CD14-positive monocyte (primary cell): ENCODE measurements around the gene ZSCAN12. TPM values are rescaled to one million over a fixed set of nuclear protein-coding genes. Genes with fewer than 3 reads are reported as not detected.
A peak's percentile ranks its signal among the peaks of the same experiment; 100 is the strongest.
"Not testable (repeated sequence)": the region's sequence is repeated elsewhere in the genome, so short reads cannot be mapped to it uniquely, and the experiment has no call there.

Source experiments
- DNase-seq, 3 donors: peaks; one replicate each; pipeline ENCODE4 v3.0.0-alpha.2; 2011 to 2022
- H2AFZ ChIP-seq: 2 replicates; pipeline ENCODE4 v1.6.0; 2012; ENCODE audit warnings: mild to moderate bottlenecking, low read depth, low read length, inconsistent platforms; ENCODE audit not compliant: insufficient read depth, poor library complexity, severe bottlenecking
- H3K27ac ChIP-seq, 2 donors: 1 replicate in 1 of 2; 2 replicates in 1 of 2; pipeline ENCODE4 v1.5.1; 2012 to 2013; ENCODE audit warnings: low read length in 2 of 2, control low read depth in 1 of 2, inconsistent platforms in 1 of 2, low read depth in 1 of 2, mild to moderate bottlenecking in 1 of 2
- H3K27me3 ChIP-seq, 2 donors: one replicate each; pipeline versions ENCODE4 v1.6.0 to v1.6.1; 2011 to 2013; ENCODE audit warnings: low read length in 2 of 2; ENCODE audit not compliant: control insufficient read depth in 2 of 2, insufficient read depth in 2 of 2
- H3K36me3 ChIP-seq, 2 donors: replicated peaks in 1 of 2; 1 replicate in 1 of 2; 2 replicates in 1 of 2; pipeline versions ENCODE4 v1.5.1 to v1.6.1; 2012 to 2013; ENCODE audit warnings: low read length in 2 of 2, control low read depth in 1 of 2, inconsistent platforms in 1 of 2, mild to moderate bottlenecking in 1 of 2; ENCODE audit not compliant: insufficient read depth in 2 of 2, control insufficient read depth in 1 of 2
- H3K4me1 ChIP-seq, 2 donors: 1 replicate in 1 of 2; 2 replicates in 1 of 2; pipeline versions ENCODE4 v1.5.1 to v1.6.1; 2012 to 2013; ENCODE audit warnings: low read length in 2 of 2, control low read depth in 1 of 2, inconsistent platforms in 1 of 2, mild to moderate bottlenecking in 1 of 2, moderate library complexity in 1 of 2; ENCODE audit not compliant: insufficient read depth in 2 of 2, control insufficient read depth in 1 of 2
- H3K4me2 ChIP-seq: replicated peaks from 2 replicates; pipeline ENCODE3; 2012; ENCODE audit warnings: low read length, moderate library complexity, mild to moderate bottlenecking; ENCODE audit not compliant: poor library complexity, severe bottlenecking; ENCODE audit errors: extremely low read depth
- H3K4me3 ChIP-seq, 3 experiments: fragments of 200-600 bp in 1 of 3; sonication (generic) in 1 of 3; replicated peaks in 1 of 3; 1 replicate in 2 of 3; 2 replicates in 1 of 3; pipeline ENCODE4 v1.5.1; 2011 to 2013; ENCODE audit warnings: low read length in 3 of 3, mild to moderate bottlenecking in 3 of 3, control low read depth in 2 of 3, low read depth in 2 of 3, inconsistent platforms in 1 of 3, moderate library complexity in 1 of 3
- H3K79me2 ChIP-seq: 2 replicates; pipeline ENCODE4 v1.6.0; 2012; ENCODE audit warnings: mild to moderate bottlenecking, control low read depth, inconsistent platforms, low read length, moderate library complexity; ENCODE audit not compliant: insufficient read depth
- H3K9ac ChIP-seq: 2 replicates; pipeline ENCODE4 v1.6.0; 2017; ENCODE audit warnings: low read length, mild to moderate bottlenecking; ENCODE audit not compliant: insufficient read depth, poor library complexity, severe bottlenecking
- H3K9me3 ChIP-seq, 2 donors: replicated peaks in 1 of 2; 1 replicate in 1 of 2; 2 replicates in 1 of 2; pipeline versions ENCODE4 v1.5.1 to v1.6.1; 2012 to 2013; ENCODE audit warnings: low read length in 2 of 2, control low read depth in 1 of 2; ENCODE audit not compliant: control insufficient read depth in 1 of 2, insufficient read depth in 1 of 2
- H4K20me1 ChIP-seq: 2 replicates; pipeline ENCODE4 v1.6.0; 2012; ENCODE audit warnings: mild to moderate bottlenecking, low read length, control low read depth, moderate library complexity; ENCODE audit not compliant: insufficient read depth
- H3K27ac Mint-ChIP-seq, 7 donors: one replicate each; pipeline ENCODE4 v1.8.0; 2020; ENCODE audit warnings: mild to moderate bottlenecking in 7 of 7, mixed read lengths in 7 of 7, moderate library complexity in 6 of 7, inconsistent platforms in 2 of 7
- H3K27me3 Mint-ChIP-seq, 3 donors: one replicate each; pipeline ENCODE4 v1.8.0; 2021 to 2022; ENCODE audit warnings: low read depth in 3 of 3, mild to moderate bottlenecking in 3 of 3, mixed read lengths in 3 of 3, moderate library complexity in 3 of 3, inconsistent platforms in 1 of 3
- H3K36me3 Mint-ChIP-seq, 2 donors: one replicate each; pipeline ENCODE4 v1.8.0; 2020; ENCODE audit warnings: mixed read lengths in 2 of 2, inconsistent platforms in 1 of 2, mild to moderate bottlenecking in 1 of 2
- H3K4me1 Mint-ChIP-seq: one replicate; pipeline ENCODE4 v1.8.0; 2020; ENCODE audit warnings: mild to moderate bottlenecking, mixed read lengths
- H3K4me3 Mint-ChIP-seq, 2 donors: one replicate each; pipeline ENCODE4 v1.8.0; 2020; ENCODE audit warnings: mild to moderate bottlenecking in 2 of 2, mixed read lengths in 2 of 2, moderate library complexity in 1 of 2
- H3K9me3 Mint-ChIP-seq, 7 donors: one replicate each; pipeline ENCODE4 v1.8.0; 2020 to 2022; ENCODE audit warnings: mixed read lengths in 7 of 7, mild to moderate bottlenecking in 6 of 7, moderate library complexity in 6 of 7, inconsistent platforms in 2 of 7
- WGBS: methylation state at CpG from one replicate; pipeline ENCODE4 v1.1.5; 2013; ENCODE audit warnings: missing lambda C conversion rate; ENCODE audit not compliant: insufficient coverage; 5-methylcytosine and 5-hydroxymethylcytosine counted together
- intact Hi-C, 2 donors: fragments of 100-400 bp; cut with micrococcal nuclease; formaldehyde crosslinking; loops; one replicate each; pipeline versions ENCODE4 v1.15.0 to v1.15.1; 2023
- polyA minus RNA-seq: library from RNA; depleted of rRNA, polyadenylated mRNA; stranded (reverse); fragments of >200 nt; gene quantifications from 2 replicates; pipeline ENCODE4 v1.2.3, GENCODE V29; 2012
- polyA plus RNA-seq, 3 donors: library from polyadenylated mRNA; depleted of rRNA in 1 of 3; unstranded in 2 of 3; stranded (reverse) in 1 of 3; fragments of 300-500 nt in 2 of 3; fragments of >200 nt in 1 of 3; fragmentation: Illumina TruSeq in 2 of 3; gene quantifications; 1 replicate in 2 of 3; 2 replicates in 1 of 3; pipeline ENCODE4 v1.2.3, GENCODE V29; 2012 to 2021
- total RNA-seq, 12 experiments: library from RNA in 1 of 12; stranded (reverse) in 1 of 12; fragments of 120-200 nt in 1 of 12; gene quantifications; one replicate each; pipeline ENCODE4 v1.2.4 and lab custom pipeline; 2013 to 2026; ENCODE audit warnings: mixed read lengths in 6 of 12, inconsistent platforms in 1 of 12
- TF ChIP-seq, protein P1 (sequence below): fragments of 200-600 bp; IDR thresholded peaks from one replicate; pipeline ENCODE4 v1.8.0; 2022; ENCODE audit warnings: antibody characterized with exemption, mild to moderate bottlenecking

Gene ZSCAN12
- total RNA-seq (2013) = 2.6 TPM
- polyA plus RNA-seq = under 1 TPM; 0.50 to 0.79 (median 0.73) TPM
- polyA minus RNA-seq = 0.83 and 0.96 TPM in 2 replicates
- total RNA-seq (lab: John Stamatoyannopoulos, UW) = 1.8 to 12.6 (median 6.0) reads per million in 11 experiments

DNA sequence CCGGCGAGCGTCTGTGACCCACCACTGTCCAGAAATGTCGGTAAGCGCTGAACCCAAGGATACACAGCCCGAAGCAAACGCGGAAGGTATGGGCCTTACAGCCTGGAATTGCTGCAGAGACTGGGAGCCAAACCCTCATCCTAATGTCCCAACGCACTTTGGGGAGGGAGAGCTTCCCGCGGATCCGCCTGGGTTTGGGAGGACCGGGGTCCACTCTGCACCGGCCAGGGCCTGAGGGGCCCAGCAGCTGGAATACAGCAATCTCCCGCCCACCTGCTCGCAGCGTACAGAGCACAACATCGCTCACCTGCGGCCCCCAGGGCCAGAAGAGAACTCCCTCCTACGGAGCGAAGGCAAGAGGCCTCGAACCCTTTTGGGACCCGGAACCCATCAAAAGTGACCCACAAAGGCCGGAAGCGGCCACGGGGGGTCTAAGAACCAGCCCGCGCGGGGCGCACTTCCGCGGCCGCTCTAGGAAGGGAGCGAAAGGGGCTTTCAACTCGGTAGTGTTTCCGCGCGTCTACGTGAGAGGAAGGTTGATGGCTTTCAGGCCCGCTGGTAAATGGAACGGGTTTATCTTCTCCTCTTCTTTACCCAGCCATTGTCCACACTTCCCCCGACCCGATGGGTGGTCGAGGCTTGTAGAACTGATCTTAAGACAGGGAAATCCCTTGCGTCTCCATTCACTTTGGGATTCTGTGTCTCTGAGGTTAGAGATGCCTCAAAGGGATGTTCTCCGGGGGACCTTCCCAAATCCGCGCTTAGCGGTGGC, at the start of gene ZSCAN12:
ZSCAN12 (minus strand) TSS at position 398 of the 772 bp plus-strand sequence. CDS start 1,342 bp downstream, outside the sequence.
- TF ChIP-seq, protein P1, sequence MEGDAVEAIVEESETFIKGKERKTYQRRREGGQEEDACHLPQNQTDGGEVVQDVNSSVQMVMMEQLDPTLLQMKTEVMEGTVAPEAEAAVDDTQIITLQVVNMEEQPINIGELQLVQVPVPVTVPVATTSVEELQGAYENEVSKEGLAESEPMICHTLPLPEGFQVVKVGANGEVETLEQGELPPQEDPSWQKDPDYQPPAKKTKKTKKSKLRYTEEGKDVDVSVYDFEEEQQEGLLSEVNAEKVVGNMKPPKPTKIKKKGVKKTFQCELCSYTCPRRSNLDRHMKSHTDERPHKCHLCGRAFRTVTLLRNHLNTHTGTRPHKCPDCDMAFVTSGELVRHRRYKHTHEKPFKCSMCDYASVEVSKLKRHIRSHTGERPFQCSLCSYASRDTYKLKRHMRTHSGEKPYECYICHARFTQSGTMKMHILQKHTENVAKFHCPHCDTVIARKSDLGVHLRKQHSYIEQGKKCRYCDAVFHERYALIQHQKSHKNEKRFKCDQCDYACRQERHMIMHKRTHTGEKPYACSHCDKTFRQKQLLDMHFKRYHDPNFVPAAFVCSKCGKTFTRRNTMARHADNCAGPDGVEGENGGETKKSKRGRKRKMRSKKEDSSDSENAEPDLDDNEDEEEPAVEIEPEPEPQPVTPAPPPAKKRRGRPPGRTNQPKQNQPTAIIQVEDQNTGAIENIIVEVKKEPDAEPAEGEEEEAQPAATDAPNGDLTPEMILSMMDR = peak; percentile 56
- peak within 1 kb of the TSS; percentile 75 for H3K9ac ChIP-seq
- H3K9me3 ChIP-seq = no peaks in the 10 kb centered on the region
- peak within 1 kb of the TSS; percentile 49 to 93 (median 74) for H3K4me3 ChIP-seq
- H3K9me3 Mint-ChIP-seq = peaks cover 0 to 8% (median 7%) of the 10 kb centered on the region in 7 donors
- H4K20me1 ChIP-seq = no peaks in the 10 kb centered on the region
- H3K4me3 Mint-ChIP-seq = peak within 1 kb of the TSS; percentile 96
- H3K36me3 Mint-ChIP-seq = peaks cover 20 to 32% of the 10 kb centered on the region in 2 donors
- H3K36me3 ChIP-seq = peaks cover 3 to 18% of the 10 kb centered on the region in 2 donors
- peak; percentile 66 to 80 (median 71) for DNase-seq
- peak within 1 kb of the TSS in 1 of 2 donors; percentile 65 for H3K27ac ChIP-seq
- peaks cover 9% of the 10 kb centered on the region for H3K79me2 ChIP-seq
- peaks cover 25 to 32% (median 28%) of the 10 kb centered on the region in 3 donors for H3K27me3 Mint-ChIP-seq
- WGBS = 0% methylated on average over 21 of the region's 49 CpGs
- H3K27ac Mint-ChIP-seq = peak within 1 kb of the TSS; percentile 43 to 91 (median 60)
- peak within 1 kb of the TSS; percentile 97 for H2AFZ ChIP-seq
- H3K27me3 ChIP-seq = peaks cover 17 to 26% of the 10 kb centered on the region in 2 donors
- peaks cover 11 to 21% of the 10 kb centered on the region in 2 donors for H3K4me1 ChIP-seq
- peaks cover 32% of the 10 kb centered on the region for H3K4me1 Mint-ChIP-seq
- intact Hi-C loops = no loop called here
- H3K4me2 ChIP-seq = peak within 1 kb of the TSS; percentile 90

DNA sequence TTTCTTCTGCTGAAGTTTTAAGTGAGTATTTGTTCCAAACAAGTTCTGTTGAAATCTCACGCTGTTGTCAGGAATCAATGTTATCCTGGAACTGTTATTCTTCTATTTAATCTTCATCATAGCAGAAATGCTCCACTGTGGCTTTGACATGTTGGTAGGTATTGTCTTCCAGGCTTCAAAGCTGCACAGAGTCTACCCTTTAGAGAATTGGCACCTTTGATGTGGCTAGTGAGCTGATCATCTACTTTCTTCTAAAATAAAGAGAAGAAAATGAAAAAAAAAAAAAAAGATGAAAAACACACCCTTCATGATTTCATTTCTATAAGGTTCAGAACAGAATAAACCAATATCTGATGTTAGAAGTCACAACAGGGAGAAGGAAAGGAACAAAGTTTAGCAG, 49.5 kb upstream of the ZSCAN12 start:
- no peaks in the 10 kb centered on the region for H3K79me2 ChIP-seq
- no peak overlapping the region for H3K9ac ChIP-seq
- no peak overlapping the region for H3K4me3 Mint-ChIP-seq
- H3K9me3 Mint-ChIP-seq = peaks cover 9 to 27% (median 17%) of the 10 kb centered on the region in 7 donors
- WGBS = no CpG with 5 or more reads among the region's 1 CpG
- no peak for DNase-seq
- TF ChIP-seq, protein P1 = no peak
- peaks cover 25 to 39% of the 10 kb centered on the region in 2 donors for H3K27me3 ChIP-seq
- H3K4me2 ChIP-seq = no peak overlapping the region
- H3K4me1 Mint-ChIP-seq = peaks cover 6% of the 10 kb centered on the region
- H3K4me1 ChIP-seq = peaks cover 0 to 7% of the 10 kb centered on the region in 2 donors
- no peak overlapping the region for H3K27ac ChIP-seq
- no peak overlapping the region for H3K4me3 ChIP-seq
- H3K27ac Mint-ChIP-seq = no peak overlapping the region
- no peak overlapping the region for H2AFZ ChIP-seq
- H3K36me3 Mint-ChIP-seq = peaks cover 0 to 3% of the 10 kb centered on the region in 2 donors
- peaks cover 10 to 26% of the 10 kb centered on the region in 2 donors for H3K9me3 ChIP-seq
- H3K27me3 Mint-ChIP-seq = peaks cover 29 to 49% (median 34%) of the 10 kb centered on the region in 3 donors
- no peaks in the 10 kb centered on the region for H4K20me1 ChIP-seq
- H3K36me3 ChIP-seq = no peaks in the 10 kb centered on the region
- intact Hi-C loops = no loop called here

DNA sequence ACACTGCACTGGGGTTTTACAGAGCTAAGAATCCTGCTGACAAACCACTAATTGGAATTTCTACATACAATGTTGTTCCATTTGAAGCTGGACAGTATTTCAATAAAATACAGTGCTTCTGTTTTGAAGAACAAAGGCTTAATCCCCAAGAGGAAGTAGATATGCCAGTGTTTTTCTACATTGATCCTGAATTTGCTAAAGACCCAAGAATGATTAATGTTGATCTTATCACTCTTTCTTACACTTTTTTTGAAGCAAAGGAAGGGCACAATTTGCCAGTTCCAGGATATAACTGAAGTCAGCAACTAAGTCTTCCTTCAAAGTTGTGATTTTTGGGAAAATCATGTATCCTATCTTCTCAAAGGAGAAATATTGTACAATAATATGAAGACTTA, 48.0 kb upstream of the ZSCAN12 start:
- H4K20me1 ChIP-seq, H3K27ac ChIP-seq, H3K36me3 ChIP-seq, H3K79me2 ChIP-seq, H3K27ac Mint-ChIP-seq, H3K4me3 Mint-ChIP-seq, H3K36me3 Mint-ChIP-seq, H2AFZ ChIP-seq, H3K9ac ChIP-seq, H3K4me2 ChIP-seq, DNase-seq, H3K4me3 ChIP-seq, intact Hi-C loops: not testable (repeated sequence)
- Histone ChIP-seq H3K9me3 (peaks cover 19 to 42% of the 10 kb centered on the region in 2 donors), H3K27me3 (peaks cover 35 to 54% of the 10 kb centered on the region in 2 donors), H3K4me1 (peaks cover 7 to 13% of the 10 kb centered on the region in 2 donors)
- Mint-ChIP-seq H3K4me1 (peaks cover 15% of the 10 kb centered on the region), H3K9me3 (peaks cover 15 to 42% (median 32%) of the 10 kb centered on the region in 7 donors), H3K27me3 (peaks cover 41 to 64% (median 48%) of the 10 kb centered on the region in 3 donors)
